DOHH2 (cell line): ENCODE measurements around the gene ITGAE.
A peak's percentile ranks its signal among the peaks of the same experiment; 100 is the strongest.
"Not testable (repeated sequence)": the region's sequence is repeated elsewhere in the genome, so short reads cannot be mapped to it uniquely, and the experiment has no call there.

ENCODE experiments used
- H3F3A ChIP-seq: fragments of 200-600 bp; sonication (generic), shearing (Covaris generic); 2 replicates; pipeline ENCODE4 v1.6.0; 2016; ENCODE audit warnings: antibody characterized with exemption, mild to moderate bottlenecking; ENCODE audit not compliant: control insufficient read depth, insufficient read depth
- H3K27ac ChIP-seq: fragments of 200-600 bp; sonication (generic); 2 replicates; pipeline ENCODE4 v1.5.1; 2014; ENCODE audit warnings: low read depth, mild to moderate bottlenecking, low read length, moderate library complexity
- H3K27me3 ChIP-seq: fragments of 200-600 bp; sonication (generic); 2 replicates; pipeline ENCODE4 v1.6.1; 2014; ENCODE audit warnings: mild to moderate bottlenecking, low read length, mixed read lengths; ENCODE audit not compliant: control insufficient read depth
- H3K36me3 ChIP-seq: fragments of 200-600 bp; sonication (generic); 2 replicates; pipeline ENCODE4 v1.6.1; 2014; ENCODE audit warnings: mild to moderate bottlenecking, low read length, moderate library complexity, mixed read lengths; ENCODE audit not compliant: control insufficient read depth
- H3K4me1 ChIP-seq: fragments of 200-600 bp; sonication (generic); 2 replicates; pipeline ENCODE4 v1.6.1; 2014; ENCODE audit warnings: mild to moderate bottlenecking, low read length, mixed read lengths; ENCODE audit not compliant: control insufficient read depth
- H3K4me2 ChIP-seq: fragments of 200-600 bp; sonication (generic); 2 replicates; pipeline ENCODE4 v1.6.0; 2014; ENCODE audit warnings: mild to moderate bottlenecking, low read length, moderate library complexity
- H3K4me3 ChIP-seq: fragments of 200-600 bp; sonication (generic); 2 replicates; pipeline ENCODE4 v1.5.1; 2014; ENCODE audit warnings: mild to moderate bottlenecking, low read length, mixed read lengths
- H3K79me2 ChIP-seq: fragments of 200-600 bp; sonication (generic); 2 replicates; pipeline ENCODE4 v1.6.1; 2014; ENCODE audit warnings: mild to moderate bottlenecking, low read length, mixed read lengths; ENCODE audit not compliant: control insufficient read depth
- H3K9me2 ChIP-seq: fragments of 200-600 bp; sonication (generic); replicated peaks from 2 replicates; pipeline ENCODE4 v1.6.1; 2014; ENCODE audit warnings: mild to moderate bottlenecking, low read length, mixed read lengths; ENCODE audit not compliant: control insufficient read depth
- H3K9me3 ChIP-seq: fragments of 200-600 bp; sonication (generic); 2 replicates; pipeline ENCODE4 v1.6.1; 2014; ENCODE audit warnings: antibody characterized with exemption, low read length, mixed read lengths; ENCODE audit not compliant: control insufficient read depth, insufficient read depth
- H4K20me1 ChIP-seq: fragments of 200-600 bp; sonication (generic); 2 replicates; pipeline ENCODE4 v1.6.0; 2014; ENCODE audit warnings: low read depth, mild to moderate bottlenecking, antibody characterized with exemption, low read length, moderate library complexity; ENCODE audit not compliant: control insufficient read depth, insufficient read depth
- EZH2phosphoT487 ChIP-seq: fragments of 200-600 bp; sonication (generic); IDR thresholded peaks from 2 replicates; pipeline ENCODE4 v1.6.1; 2017; ENCODE audit warnings: borderline replicate concordance, mild to moderate bottlenecking, antibody characterized with exemption, low read length, moderate library complexity, mixed read lengths
- TF ChIP-seq, protein P1 (sequence below): fragments of 200-600 bp; sonication (generic); IDR thresholded peaks from one replicate; pipeline ENCODE4 v1.5.1; 2014; ENCODE audit warnings: antibody characterized with exemption, mild to moderate bottlenecking, low read depth, low read length; ENCODE audit not compliant: poor library complexity, severe bottlenecking

The ITGAE gene

DNA sequence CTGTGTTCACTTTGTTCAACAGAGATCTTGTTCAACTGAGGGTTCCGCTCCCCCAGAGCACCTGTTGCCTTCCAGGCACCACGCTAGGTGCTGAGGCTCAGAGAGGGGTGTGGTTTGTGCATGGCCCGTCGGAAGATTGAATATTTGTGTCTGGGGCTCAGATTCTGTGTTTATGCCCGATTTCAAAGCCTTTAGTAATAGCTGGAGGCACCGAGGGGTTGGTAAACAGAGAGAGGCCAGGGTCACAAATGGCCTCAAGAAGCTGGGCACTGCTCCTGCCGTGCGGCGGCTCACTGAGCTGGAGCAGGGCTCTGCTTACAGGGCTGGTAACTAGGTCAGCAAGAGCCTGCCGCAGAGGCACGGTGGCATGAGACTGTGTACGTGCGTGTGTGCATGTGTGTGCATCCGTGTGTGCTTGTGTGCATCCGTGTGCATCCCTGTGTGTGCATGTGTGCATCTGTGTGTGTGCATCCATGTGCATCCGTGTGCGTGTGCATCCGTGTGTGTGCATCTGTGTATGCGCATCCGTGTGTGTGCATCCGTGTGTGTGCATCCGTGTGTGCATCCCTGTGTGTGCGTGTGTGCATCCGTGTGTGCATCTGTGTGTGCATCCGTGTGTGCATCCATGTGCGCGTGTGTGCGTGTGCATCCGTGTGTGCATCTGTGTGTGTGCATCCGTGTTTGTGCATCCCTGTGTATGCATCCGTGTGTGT lies 5.4 kb downstream of the ITGAE start:
- Histone ChIP-seq H3K27ac (peak overlapping the region; percentile 63), H3K4me3 (peak overlapping the region; percentile 19), H3K36me3 (no peaks in the 10 kb centered on the region), H3K9me3 (no peaks in the 10 kb centered on the region), H3F3A (peaks cover 6% of the 10 kb centered on the region; the same call in 1 of the 2 replicates), H4K20me1 (no peaks in the 10 kb centered on the region), H3K9me2 (no peaks in the 10 kb centered on the region), H3K4me2 (peak overlapping the region; percentile 59), H3K79me2 (no peaks in the 10 kb centered on the region), H3K27me3 (no peaks in the 10 kb centered on the region), H3K4me1 (peaks cover 60% of the 10 kb centered on the region)
- TF ChIP-seq, protein P1, sequence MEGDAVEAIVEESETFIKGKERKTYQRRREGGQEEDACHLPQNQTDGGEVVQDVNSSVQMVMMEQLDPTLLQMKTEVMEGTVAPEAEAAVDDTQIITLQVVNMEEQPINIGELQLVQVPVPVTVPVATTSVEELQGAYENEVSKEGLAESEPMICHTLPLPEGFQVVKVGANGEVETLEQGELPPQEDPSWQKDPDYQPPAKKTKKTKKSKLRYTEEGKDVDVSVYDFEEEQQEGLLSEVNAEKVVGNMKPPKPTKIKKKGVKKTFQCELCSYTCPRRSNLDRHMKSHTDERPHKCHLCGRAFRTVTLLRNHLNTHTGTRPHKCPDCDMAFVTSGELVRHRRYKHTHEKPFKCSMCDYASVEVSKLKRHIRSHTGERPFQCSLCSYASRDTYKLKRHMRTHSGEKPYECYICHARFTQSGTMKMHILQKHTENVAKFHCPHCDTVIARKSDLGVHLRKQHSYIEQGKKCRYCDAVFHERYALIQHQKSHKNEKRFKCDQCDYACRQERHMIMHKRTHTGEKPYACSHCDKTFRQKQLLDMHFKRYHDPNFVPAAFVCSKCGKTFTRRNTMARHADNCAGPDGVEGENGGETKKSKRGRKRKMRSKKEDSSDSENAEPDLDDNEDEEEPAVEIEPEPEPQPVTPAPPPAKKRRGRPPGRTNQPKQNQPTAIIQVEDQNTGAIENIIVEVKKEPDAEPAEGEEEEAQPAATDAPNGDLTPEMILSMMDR, result no peak
- no peak for TF ChIP-seq EZH2phosphoT487

DNA sequence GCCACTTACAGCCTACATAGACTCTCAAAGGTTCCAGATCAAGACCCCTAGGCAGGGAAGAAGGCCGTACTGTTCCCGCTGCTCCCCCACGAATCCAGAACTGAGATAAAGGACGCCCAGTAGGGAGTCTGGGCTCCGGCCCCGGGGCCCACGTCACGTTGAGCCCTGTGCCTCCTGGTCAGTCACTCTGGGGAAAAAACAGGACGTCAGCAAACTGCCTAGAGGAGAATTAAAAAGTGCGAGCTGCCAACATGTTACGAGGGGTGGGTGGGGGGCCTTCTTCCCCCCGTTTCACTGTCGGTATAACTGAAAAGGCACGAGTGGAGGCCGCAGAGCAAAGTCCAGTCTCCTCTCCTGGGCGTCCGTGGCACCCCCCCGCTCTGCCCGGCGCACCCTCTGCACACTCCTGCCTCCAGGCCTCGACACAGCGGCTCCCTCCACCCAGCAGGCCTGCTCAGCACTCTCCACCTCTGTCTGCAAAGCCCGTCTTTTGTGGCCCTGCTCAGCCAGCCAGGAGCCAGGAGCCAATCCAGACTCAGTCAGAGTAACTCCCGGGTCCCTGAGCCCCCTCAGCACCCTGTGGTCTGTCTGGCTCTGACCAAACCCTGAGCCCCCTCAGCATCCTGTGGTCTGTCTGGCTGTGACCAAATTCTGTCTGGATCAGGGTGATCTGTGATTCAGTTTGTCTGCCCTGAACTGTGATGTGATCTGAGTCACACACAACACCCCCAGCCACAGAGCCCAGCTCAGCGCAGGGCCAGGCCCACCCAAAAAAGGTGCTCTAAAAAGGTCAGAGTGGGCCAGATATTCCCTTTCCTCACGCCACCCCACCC lies 6.2 kb downstream of the ITGAE start:
- Histone ChIP-seq H3K4me2 (peak overlapping the region; percentile 59), H3K9me2 (no peaks in the 10 kb centered on the region), H3F3A (peaks cover 6% of the 10 kb centered on the region; the same call in 1 of the 2 replicates), H3K27me3 (no peaks in the 10 kb centered on the region), H3K9me3 (no peaks in the 10 kb centered on the region), H4K20me1 (no peaks in the 10 kb centered on the region), H3K4me1 (peaks cover 52% of the 10 kb centered on the region), H3K79me2 (no peaks in the 10 kb centered on the region), H3K36me3 (no peaks in the 10 kb centered on the region), H3K4me3 (peak overlapping the region; percentile 19), H3K27ac (peak overlapping the region; percentile 63)
- no peak for TF ChIP-seq EZH2phosphoT487
- TF ChIP-seq, protein P1, result no peak

DNA sequence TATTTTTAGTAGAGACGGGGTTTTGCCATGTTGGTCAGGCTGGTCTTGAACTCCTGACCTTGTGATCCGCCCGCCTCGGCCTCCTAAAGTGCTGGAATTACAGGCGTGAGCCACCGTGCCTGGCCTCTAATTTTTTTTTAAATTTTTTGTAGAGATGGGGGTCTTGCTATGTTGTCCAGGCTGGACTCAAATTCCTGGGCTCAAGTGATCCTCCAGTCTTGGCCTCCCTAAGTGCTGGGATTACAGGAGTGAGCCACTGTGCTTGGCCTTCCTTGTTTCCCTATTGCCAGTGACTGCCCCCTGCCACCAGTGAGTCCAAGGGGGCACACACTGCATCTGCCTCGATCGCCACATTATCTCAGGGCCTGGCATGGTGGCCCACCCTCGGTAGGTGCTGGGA lies 6.8 kb downstream of the ITGAE start:
- H3K27ac ChIP-seq, H4K20me1 ChIP-seq: not testable (repeated sequence)

DNA sequence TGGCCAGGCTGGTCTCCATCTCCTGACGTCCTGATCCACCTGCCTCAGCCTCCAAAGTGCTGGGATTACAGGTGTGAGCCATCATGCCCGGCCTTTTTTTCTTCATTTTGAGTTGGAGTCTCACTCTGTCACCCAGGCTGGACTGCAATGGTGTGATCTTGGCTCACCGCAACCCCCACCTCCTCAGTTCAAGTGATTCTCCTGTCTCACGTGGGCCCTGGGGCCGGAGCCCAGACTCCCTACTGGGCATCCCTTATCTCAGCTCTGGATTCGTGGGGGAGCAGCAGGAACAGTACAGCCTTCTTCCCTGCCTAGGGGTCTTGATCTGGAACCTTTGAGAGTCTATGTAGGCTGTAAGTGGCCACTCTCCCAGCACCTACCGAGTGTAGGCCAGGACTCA lies 7.7 kb downstream of the ITGAE start:
- not testable (repeated sequence) for H3K36me3 ChIP-seq, H3K27me3 ChIP-seq, H3K4me3 ChIP-seq, H3K9me3 ChIP-seq, H3K27ac ChIP-seq, H3K9me2 ChIP-seq, H3F3A ChIP-seq, H3K4me2 ChIP-seq, H3K79me2 ChIP-seq, H4K20me1 ChIP-seq
- peaks cover 42% of the 10 kb centered on the region for H3K4me1 ChIP-seq

More for the DNA sequence above, 6.8 kb downstream of the ITGAE start:
- peaks cover 46% of the 10 kb centered on the region for H3K4me1 ChIP-seq
- not testable (repeated sequence) for H3K36me3 ChIP-seq, H3K9me3 ChIP-seq, H3F3A ChIP-seq, H3K27me3 ChIP-seq, H3K79me2 ChIP-seq, H3K4me2 ChIP-seq, H3K4me3 ChIP-seq, H3K9me2 ChIP-seq
